Fibroblast of peridontal ligament (primary cell): ENCODE data around the gene SSX7.
"Not testable (repeated sequence)": the region's sequence is repeated elsewhere in the genome, so short reads cannot be mapped to it uniquely, and the experiment has no call there.

ENCODE experiments used
- DNase-seq: peaks from one replicate; pipeline ENCODE4 v3.0.0-alpha.2; 2010; ENCODE audit errors: extremely low read depth

The SSX7 gene, protein sequence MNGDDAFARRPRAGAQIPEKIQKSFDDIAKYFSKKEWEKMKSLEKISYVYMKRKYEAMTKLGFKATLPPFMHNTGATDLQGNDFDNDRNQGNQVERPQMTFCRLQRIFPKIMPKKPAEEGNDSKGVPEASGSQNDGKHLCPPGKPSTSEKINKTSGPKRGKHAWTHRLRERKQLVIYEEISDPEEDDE

DNA sequence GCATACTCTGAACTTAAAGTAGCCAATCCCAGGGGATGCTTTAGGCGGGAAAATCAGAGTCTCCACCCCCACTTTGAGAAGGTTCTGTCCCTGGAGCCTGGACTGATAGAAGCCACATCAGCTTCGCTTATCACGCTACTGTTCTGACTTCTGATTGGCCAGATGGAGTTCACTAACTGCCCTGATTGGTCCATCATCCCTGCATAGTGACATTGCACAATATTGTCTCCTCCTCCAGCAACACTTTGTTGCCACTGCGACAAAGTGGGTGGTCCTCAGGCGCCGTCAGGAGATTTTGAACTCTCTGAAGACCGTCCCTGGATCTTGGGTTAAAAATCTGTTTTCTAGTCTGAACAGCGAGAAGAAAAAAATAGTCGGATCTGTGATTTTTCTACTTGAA lies at the start of gene SSX7:
TSS of gene SSX7 (minus strand) at position 101 of the 400 bp plus-strand sequence. CDS start 1,428 bp downstream, outside the sequence.
- DNase-seq: not testable (repeated sequence)

GRCh38 chrX:52692034-52692433 lies 37.3 kb upstream of the SSX7 start:
- DNase-seq: not testable (repeated sequence)

- not testable (repeated sequence) for DNase-seq
These were observed 7.5 kb upstream of the SSX7 start for GRCh38 chrX:52662218-52662617.

DNA sequence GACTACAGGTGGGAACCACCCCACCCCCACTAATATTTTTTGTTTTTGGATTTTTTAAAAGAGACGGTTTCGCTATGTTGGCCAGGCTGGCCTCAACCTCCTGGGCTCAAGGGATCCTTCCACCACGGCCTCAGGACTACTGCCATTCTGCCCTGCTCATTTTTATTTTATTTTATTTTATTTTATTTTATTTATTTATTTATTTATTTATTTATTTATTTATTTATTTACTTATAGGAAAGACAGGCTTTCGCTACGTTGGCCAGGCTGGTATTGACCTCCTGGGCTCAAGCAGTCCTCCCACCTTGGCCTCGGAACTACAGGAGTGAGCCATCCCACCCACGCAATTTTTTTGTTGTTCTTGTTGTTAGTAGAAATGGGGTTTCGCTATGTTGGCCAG lies 775 bp upstream of the SSX7 start:
- DNase-seq: not testable (repeated sequence)

DNA sequence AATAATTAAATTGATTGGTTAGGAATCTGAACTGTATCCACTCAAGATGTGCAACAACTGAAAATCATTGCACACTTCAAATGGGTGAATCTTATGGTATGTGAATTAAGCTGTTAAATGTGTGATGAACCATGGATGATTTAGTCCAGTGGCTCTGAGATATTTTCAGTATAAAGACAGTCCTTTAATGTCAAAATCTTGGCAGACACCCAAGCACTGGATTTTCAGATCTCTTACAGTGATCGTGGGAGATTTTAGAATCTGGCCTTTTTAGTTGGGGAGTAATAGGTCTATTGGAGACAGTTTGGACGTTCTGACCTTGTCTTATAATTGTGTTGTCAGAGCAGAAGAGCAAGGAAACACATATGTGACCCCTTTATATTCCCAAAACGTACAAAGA lies 4.0 kb downstream of the SSX7 start:
- DNase-seq: not testable (repeated sequence)

DNA sequence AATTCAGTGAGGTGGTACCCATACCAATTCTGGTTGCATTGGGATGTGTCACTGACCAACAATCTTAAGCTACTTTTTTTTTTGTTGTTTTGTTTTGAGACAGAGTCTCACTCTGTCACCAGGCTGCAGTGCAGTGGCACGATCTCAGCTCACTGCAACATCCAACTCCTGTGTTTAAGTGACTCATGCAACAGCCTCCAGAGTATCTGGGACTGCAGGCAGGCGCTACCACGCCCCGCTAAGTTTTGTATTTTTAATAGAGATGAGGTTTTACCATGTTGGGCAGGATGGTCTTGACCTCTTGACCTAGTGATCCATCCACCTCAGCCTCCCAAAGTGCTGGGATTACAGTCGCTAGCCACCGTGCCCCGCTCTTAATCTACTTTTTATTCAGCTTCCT lies 5.7 kb downstream of the SSX7 start:
- not testable (repeated sequence) for DNase-seq

DNA sequence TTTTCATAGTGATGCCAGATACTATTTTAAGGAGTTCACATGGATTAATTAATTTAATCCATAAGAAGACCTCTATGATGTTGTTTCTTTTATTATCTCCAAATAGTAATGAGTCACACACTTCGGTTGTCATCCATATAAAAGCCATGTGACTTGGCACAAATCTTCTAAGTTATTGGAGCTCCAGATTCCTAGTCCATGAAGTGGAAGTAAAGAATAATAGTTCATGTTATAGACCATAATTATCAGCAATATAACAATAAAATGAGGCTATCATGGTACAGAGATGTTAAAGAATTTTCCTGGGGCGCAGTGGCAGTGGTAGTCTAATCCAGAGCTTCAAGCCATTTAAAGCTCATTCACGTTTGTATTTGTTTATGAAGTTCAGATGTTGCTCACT lies 26.2 kb downstream of the SSX7 start:
- DNase-seq: not testable (repeated sequence)

DNA sequence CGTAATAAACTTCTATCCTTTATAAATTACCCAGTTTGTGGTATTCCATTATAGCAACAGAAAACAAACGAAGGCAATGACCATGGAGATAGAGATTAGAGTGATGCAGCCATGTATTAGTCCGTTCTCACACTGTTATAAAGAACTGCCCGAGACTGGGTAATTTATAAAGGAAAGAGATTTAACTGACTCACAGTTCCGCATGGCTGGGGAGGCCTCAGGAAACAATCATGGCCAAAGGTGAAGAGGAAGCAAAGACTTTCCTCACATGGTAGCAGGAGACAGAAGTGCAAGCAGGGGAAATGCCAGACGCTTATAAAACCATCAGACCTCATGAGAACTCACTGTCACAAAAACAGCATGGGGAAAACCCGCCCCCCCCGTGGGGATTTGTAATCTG lies 34.0 kb downstream of the SSX7 start:
- DNase-seq: not testable (repeated sequence)

DNA sequence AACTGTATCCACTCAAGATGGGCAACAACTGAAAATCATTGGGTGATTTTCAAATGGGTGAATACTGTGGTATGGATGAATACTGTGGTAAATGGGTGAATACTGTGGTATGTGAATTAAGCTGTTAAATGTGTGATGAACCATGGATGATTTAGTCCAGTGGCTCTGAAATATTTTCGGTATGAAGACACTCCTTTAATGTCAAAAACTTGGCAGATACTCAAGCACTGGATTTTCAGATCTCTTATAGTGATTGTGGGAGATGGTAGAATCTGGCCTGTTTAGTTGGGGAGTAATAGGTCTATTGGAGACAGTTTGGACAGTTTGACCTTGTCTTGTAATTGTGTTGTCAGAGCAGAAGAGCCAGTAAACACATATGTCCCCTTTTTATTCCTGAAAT lies 45.7 kb downstream of the SSX7 start:
- DNase-seq: no peak

DNA sequence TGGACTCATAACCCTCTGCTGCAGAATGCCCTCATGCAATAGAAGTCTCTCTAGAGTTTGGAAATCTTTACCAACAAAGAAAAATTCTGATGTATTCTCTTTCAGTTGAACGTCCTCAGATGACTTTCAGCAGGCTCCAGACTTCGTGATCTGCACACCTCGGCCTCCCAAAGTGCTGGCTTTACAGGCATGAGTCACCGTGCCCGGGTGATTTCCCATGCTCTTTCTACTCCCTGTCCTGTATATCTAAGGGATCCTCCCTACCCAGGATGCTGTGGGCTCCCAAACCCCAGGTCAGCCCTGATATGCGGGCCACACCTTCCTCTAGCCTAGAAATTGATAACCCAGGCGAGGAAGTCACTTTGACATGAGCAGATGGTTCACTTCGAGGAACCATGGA lies 51.5 kb downstream of the SSX7 start:
- not testable (repeated sequence) for DNase-seq

DNA sequence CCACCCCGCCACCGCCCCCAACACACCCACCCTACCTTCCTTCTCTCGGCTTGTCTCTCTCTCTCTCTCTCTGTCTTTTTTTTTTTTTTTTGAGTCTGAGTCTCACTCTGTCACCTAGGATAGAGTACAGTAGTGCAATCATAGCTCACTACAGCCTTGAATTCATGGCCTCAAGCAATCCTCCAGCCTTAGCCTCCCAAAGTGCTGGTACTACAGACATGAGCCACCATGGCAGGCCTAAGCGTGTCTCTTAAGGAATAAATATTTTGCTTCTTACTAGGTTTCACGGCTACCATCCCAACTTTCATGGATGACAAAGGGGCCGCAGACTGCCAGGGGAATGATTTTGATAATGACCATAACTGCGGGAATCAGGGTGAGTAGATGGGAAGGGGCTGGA lies 55.8 kb downstream of the SSX7 start:
- no peak for DNase-seq

DNA sequence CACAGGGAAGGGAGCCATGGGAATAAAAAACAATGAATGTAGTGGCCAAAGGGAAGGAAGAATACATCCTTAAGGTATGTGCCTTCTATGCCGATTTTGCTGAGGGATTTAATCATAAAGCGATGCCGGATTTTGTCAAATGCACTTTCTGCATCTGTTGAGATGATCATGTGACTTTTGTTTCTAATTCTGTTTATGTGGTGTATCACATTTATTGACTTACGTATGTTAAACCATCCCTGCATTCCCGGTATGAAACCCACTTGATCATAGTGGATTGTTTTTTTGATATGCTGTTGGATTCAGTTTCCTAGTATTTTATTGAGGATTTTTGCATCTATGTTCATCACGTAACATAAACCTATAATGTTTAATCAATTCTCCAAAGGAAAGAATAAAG lies 60.0 kb downstream of the SSX7 start:
- DNase-seq: no peak
